NCI-H1436 treated with DMSO at 0.1 percent for 48 hours (cell line): ENCODE results near the gene BCAS4.
"Not testable (repeated sequence)": the region's sequence is repeated elsewhere in the genome, so short reads cannot be mapped to it uniquely, and the experiment has no call there.

ENCODE experiments used
- DNase-seq: peaks from one replicate; lab custom pipeline; 2025; lab: John Stamatoyannopoulos, UW

BCAS4 gene

DNA sequence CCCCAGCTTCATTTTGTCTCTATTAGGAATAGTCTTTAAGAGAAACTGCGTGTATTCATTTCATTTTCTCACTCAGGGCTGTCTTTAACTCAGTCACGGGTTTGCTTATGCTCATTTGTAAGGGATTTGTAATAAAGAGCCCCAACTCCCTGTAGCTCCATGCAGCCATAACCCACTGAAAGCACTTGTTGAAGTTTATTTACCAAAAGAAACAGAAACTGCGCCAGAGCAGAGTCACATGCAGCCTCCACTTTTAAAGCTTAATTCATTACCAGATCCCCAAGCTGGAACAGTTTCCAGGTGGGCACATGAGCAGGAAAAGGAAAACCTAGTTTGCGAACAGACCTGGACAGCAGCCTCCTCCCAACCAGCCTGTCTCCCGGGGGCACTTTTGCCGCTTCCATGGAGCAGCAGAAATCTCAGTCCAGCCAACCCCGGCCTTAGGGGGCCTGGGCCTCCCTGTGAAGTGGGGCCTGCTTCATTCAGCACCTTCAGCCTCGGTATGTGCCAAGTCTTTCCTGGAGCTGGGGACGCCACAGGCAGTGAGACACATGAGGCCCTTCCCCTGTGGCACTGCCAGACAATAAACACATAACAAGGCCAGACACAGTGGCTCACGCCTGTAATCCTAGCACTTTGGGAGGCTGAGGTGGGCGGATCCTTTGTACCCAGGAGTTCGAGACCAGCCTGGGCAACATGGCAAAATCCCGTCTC lies 4.5 kb downstream of the BCAS4 start:
- DNase-seq: no peak

DNA sequence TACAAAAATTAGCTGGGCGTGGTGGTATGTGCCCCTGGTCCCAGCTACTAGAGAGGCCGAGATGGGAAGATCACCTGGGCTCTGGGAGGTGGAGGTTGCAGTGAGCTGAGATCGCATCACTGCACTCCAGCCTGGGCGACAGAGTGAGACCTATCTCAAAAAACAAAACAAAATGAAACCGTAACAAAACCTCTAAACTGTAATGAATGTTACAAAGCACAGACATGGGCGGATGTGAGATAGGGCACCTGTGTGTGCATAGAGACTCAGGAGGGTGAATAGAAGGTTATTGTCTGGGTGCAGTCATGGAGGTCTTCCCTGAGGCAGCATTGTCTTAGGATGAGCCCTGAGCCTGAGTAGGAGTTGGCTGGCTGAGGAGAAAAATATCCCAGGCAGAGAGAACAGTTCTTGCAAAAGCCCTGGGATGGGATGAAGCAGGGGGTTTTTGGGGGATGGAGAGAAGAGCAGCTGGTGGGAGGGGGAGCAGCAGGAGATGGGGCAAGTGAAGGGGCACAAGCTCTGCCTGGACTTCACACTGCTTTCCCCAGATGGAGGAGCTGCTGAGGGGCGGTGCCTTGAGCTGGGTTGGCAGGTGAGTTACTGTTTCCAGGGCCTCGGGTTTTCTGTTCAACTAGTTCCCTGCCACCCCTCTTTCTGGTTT lies 5.2 kb downstream of the BCAS4 start:
- no peak for DNase-seq

DNA sequence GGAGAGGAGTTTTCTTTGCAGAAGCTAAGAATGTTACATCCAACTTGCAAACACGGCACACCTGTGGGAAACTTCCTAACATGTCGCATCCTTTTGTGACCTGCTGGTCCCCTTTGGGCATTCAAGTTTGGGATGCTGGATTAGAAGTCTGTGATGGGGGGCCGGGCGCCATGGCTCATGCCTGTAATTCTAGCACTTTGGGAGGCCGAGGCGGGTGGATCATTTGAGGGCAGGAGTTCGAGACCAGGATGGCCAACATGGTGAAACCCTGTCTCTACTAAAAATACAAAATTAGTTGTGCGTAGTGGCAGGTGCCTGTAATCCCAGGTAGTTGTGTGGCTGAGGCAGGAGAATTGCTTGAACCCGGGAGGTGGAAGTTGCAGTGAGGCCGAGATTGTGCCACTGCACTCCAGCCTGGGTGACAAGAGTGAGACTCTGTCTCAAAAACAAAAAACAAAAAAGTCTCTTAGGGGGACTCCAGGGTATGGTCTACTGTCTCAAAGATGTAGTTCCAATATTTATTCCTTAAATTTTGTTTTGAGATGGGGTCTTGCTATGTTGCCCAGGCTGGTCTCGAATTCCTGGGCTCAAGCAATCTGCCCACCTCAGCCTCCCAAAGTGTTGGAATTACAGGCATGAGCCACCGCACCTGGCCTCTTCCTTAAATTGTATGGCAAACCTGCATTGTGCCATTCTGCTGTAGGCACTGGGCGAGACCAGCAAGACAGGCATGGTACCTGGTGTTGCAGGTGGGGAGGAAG lies 6.3 kb downstream of the BCAS4 start:
- DNase-seq: not testable (repeated sequence)

DNA sequence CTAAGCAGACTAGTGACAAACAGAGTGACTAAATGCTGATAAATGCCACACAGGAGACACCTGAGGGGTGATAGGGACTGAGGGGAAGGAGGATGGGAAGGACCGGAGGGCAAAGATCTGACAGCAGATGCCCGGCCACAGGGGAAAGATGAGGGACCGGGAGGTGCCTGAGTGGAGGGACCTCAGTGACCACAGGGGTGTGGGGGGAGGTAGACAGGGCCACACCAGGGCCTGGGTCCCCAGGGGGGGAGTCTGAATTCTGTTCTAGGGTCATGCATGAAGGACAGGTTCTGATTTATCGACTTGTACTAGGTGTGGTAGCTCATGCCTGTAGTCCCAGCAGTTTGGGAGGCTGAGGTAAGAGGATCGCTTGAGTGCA lies 6.9 kb downstream of the BCAS4 start:
- DNase-seq: no peak

DNA sequence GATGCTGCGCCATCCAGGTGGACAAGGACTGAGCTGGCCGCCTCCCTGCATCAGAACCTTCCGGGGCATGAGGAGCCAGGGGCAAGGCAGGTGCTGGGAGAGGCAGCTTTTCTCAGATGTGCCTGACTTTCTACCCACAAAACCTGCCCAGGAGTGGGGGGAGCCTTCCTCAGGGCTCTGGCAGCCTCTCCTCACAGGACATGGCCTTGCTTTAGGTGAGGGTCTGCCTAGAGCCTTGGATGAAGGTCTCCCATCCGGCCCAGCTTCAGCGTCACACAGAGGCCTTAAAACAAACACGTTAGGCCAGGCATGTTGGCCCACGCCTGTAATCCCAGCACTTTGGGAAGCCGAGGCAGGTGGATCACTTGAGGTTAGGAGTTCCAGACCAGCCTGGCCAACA lies 7.4 kb downstream of the BCAS4 start:
- DNase-seq: no peak

DNA sequence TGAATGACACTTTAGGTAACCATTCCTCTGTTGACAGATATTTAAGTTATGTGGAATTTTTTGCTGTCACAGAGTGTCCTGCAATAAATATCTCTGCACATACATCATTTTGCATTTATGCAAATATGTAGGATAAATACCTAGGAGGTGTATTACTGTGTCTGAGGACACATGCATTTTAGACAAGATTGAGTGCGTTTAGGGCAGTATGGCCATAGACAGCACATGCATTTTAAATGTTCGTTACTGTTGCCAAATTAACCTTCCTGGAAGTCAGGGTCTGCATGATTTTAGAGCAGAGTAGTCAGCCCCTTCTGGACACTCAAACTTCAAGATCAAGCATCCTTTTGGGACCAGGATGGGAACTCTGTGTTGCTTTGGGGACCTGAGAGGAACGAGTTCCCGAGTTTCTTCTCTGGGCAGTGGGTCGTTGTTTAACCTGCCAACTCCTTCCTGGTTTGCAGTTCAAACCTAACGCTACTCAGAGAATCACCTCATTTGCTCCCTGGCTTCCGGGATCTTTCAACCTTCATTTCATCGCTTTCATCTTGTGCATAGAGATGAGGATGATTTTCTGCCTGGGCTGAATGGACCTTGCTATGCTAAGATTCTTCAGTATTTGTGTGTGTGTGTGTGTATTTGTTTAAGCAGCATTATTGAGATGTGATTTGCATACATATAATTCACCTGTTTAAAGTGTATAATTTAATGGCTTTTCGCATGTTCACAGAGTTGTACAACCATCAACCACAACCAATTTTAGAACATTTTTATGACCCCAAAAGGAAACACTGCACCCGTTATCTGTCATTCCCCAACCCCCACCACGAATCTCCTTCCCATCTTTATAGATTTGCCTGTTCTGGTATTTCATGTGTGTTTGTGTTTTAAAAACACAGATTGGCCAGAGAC lies 9.8 kb downstream of the BCAS4 start:
- no peak for DNase-seq

DNA sequence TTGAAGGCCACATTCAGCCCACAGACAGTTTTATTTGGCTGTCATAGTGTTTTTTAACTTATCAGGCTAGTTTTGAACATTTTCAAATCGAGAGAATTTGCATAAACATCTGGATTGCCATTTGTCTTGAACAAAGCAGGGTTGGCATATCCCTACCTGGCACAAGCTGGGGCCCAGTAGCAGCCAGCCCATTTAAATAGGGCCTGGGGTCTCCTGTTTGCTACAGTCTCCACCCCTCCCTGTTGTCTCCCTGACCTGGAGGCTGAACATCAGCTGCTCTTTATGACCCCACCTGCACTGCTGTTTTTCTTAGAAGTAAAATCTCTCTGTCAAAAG lies 10.5 kb downstream of the BCAS4 start:
- no peak for DNase-seq

DNA sequence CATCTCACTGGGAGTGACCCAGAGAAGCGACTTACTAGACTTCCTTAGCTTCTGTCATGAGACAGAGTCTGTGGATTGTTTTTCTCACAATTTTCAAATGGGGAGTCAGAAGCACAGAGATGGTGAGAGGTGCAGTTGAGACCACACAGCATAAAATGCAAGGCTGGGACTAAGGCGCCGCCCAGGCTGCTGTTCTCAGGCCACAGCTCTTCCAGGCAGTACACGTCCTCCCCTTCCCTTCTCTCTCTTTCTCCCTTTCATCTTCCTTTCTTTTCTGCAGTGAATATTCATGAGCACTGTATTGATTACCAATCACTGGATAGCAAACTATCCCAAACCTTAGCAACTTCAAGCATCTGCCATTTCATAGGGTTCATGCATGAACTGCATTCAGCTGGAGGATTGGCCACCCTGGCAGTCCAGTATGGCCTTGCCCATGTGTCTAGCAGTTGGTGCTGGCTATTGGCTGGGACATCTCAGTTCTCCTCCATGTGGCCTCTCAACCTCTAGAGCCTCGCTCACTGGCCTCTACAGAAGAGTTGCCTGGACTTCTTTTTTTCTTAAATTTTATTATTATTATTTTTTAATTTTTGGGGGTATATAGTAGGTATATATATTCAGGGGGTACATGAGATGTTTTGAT lies 11.4 kb downstream of the BCAS4 start:
- no peak for DNase-seq

DNA sequence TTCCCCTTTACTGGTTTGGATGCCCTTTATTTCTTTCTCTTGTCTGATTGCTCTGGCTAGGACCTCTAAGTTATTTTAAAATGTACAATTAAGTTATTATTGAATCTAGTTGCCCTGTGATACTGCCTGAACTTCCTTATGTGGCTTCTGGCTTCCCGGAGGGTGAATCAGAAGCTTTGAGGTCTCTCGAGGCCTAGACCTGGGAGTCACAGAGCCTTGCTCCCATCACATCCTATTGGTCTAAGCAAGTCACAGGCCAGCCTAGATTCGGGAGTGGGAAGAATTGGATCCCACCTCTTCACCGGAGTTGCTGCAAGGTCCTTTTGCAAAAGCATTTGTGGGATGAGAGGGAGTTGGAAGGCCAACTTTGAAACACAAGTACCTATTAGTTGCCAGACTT lies 15.2 kb downstream of the BCAS4 start:
- DNase-seq: no peak

DNA sequence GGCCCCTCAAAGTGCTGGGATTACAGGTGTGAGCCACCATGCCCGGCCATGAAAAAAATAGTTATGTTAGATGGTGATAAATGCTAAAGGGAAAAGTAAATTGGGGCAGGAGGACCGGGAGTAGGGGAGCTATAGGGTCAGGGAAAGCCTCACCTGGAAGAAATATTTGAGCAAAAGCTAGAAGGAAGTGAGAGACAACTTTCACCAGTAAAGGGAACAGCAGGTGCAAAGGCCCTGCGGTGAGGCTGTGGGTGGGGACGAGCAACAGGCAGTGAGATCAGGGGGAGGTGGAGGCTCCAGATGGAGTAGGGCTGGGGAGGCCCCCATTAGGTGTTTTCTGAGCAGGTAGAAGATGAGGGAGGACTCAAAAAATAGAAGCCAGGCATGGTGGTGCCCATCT lies 16.0 kb downstream of the BCAS4 start:
- no peak for DNase-seq

DNA sequence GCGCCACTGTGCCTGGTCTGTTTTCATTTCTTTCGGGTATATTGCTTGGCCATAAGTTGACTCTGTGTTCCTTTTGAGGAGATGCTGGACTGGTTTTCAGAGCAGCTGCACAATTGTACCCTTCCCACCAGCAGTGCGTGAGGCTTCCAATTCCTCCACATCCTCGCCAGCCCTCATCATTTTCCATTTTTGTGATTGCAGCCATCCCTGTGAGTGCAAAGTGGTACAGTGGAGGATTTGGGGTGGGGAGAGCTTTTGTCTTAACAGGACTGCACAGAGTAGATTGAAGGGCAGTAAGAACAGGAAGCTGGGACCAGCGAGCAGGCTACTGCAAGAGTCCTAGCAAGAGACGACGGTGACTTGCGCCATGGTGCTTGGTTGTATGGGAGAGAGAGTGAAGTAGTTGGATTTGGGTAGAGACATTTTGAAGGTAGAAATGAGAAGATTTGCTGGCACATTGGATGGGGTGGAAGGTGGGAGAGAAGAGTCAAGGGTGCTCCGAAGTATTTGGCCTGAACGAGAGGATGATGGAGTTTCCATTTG lies 18.3 kb downstream of the BCAS4 start:
- DNase-seq: no peak

DNA sequence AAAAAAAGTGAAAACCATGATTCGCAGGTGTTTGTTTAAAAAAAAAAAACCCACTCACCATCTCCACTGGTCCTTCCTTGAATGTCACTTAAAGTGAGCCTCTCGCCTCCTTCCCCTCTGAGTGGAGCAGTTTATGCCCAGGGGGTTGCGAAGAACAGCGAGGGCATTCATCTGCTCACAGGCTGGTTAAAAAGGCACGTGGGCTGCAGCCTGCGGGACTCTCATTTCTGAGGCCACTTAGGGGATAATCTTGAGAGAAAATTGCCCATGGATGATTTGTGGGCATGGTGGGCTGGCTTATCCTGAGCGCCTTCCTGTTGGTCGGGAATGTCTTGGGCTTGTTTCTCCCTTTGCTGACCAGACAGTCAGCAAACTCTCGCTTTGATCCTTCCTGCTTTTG lies 18.9 kb downstream of the BCAS4 start:
- no peak for DNase-seq

DNA sequence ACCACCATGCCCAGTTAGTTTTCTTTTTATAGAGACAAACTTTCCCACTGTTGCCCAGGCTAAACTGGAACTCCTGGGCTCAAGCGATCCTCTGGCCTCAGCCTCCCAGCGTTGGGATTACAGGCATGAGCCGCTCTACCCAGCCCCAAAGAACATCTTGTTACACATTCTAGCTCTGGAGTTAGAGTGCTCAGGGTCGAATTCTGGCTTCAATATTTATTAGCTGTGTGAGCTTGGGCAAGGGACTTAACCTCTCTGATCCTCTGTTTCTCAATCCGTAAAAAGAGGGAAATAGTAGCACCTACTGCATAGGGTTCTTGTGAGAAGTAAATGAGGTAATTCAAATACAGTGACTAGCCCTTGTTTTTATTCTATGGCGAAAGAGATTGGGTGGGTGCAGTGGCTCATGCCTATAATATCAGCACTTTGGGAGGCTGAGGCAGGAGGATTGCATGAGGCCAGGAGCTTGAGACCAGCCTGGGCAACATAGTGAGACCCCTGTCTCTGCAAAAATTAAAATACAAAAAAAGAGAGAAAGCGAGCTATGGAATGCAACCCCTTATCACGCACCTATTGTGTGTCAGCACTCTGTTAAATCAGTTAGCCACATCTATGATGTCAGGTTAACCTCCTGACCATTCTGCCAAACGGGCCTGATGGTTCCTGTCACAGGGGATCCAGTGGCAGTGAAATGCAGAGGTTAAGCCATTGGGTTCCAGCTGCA lies 19.7 kb downstream of the BCAS4 start:
- DNase-seq: no peak

DNA sequence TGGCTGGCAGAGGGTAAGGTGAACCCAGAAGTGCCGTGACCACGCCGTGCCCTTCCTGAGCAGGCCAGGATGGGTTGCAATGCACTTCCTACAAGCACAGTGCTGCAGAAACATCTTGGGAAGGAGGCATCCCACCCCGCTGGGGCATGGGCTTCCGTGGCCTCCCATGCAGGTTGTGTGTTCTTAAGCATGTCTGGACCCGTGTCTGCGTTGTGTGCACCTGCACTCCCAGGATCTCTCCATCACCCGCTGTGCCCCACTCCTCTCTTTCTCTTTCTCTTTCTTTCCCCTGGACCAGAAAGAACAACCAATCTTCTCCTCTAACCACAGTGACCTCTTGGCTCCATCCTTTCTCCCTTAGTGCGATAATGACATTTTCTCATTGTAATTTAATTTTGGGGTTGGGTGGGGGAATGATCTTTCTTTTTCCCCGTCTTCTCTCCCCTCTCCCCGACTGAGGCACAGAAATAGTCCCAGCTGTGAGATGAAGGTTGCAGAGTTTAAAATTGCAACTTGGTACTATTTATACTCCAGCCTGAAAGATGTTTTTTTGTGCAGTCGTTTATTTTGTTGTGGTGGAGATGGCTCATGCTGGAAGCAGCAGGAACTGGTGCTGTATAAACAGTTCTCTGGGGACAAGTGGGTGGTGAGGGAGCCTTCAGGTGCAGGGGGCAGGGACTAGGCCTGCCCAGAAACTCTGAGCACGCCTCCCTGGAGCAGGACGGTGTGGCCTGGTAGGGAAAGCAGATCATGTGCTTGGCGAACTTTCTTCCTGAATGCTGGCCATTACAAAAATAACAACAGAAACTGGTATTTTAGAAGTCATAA lies 20.5 kb downstream of the BCAS4 start:
- no peak for DNase-seq

DNA sequence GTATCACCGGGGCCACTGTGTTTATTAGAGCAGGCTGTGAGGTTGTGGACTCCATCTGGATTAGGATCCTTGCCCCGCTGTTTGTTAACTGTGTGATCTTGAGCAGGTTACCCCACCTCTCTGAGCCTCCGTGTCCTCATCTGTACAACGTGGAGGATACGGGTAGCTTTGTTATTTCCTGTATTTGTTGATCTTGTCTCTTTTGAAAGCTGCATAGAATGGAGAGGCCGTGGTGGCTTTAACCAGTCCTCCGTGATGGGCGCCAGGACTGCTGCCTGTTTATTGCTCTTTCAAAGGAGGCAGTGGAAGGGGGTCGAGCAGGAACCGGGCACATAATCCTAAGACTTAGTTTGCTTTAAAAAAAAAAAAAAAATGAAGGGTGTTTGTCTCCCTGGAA lies 22.9 kb downstream of the BCAS4 start:
- no peak for DNase-seq

DNA sequence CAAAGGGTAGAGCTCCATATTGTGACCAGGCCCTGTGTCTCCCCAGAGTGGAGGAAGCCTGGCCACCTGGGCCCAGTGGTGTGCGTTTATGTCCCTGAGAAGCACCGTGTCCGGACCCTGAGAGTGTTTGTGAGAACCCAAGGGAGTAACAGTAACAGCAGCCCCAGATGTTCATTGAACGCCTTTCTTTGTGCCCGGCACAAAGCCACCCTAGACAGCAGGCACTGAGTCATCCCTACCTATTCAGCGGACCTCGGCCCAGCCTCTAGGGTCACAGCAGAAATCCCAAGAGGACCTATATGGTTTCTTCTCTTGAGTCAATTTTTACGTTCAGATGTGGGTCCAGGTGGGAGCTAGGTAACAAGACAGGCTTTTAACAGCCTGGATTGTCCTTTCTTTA lies 24.5 kb downstream of the BCAS4 start:
- DNase-seq: no peak

DNA sequence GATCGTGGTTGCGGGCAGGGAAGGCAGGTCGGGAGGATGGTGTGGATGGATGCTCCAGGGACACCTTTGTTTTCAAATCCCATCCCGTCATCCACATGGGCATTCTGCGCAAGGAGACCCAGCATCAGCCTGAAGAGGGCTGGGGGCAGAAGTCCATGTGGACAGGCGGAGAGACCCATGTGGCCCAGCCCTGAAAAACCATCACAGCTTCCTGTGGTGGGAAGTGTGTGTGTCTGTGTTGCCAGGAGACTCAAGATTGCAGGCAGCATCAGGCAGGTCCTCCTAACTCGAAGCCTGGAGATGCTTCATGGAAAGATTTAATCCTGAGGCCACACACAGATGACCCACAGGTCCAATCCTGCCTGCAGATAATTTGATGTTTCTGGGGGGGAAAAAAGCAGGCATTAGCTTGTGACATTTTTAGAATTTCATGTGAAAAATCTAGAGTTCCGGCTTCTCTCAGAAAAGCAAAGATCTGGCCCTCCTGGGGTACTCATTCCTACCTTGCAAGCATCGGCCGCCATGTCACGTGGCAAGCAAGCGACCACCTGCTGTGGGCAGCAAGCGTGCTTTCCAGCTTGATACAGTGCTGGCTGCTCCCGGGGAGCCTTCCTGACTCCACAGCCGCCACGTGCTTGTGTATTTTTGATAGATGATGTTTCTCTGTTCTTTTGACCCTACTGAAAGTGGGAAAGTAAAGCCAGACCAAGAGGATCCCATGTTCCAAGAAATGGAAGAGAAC lies 25.8 kb downstream of the BCAS4 start:
- no peak for DNase-seq

DNA sequence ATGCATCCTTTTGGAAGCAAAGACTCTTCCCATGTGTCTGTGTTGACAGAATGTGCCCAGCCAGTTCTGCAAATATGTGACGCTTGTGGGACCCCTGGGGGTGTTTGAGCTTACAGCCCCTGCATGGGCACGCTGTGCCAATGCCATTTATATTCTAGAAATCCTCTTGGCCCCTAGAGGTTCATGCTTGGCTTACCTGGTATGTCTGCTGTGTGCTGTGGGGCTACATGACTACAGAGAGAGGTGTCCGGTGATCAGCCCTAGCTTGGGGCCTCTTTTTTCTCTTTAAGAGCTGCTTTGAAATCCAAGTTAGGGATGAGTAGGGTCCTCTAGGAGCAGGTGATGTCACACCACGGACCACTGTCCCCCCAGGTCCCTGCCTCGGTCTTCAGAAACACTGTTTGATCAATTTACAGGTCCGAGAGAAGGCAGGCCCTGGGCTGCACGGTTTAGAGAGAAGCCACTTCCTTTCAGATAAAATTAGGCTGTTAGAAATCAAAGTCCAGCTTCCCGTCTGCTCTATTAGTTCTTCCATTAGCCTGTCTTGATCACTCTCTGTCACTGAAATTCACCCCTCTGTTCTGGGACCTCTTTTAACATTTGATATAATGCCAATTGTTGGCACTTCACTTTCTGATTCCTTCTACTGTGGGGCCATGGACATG lies 26.5 kb downstream of the BCAS4 start:
- no peak for DNase-seq

DNA sequence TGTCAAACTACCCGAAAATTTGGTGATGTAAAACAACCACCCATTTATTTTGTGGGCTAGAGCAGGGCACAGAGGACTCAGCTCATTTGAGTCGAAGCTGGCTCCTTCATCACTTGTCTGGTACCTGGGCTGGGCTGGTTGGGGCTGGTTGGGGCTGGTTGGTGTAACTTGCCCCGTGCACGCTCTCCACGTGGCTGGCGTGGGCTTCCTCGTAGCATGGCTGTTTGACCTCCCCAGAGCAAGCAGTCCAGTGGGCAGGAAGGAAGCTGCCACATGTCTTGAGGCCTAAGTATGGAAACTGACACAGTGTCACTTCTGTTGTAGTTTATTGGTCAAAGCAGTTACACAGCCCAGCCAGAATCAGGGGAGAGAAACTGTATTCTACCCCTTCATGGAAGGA lies 27.1 kb downstream of the BCAS4 start:
- DNase-seq: no peak
